Activated T-helper 1 cell treated with Interleukin-2 at 50 U/mL for 16 hours (primary cell): ENCODE measurements around the gene ZYX.
"Not testable (repeated sequence)": the region's sequence is repeated elsewhere in the genome, so short reads cannot be mapped to it uniquely, and the experiment has no call there.

Experiments used
- DNase-seq: peaks from one replicate; pipeline ENCODE4 v3.0.0-alpha.2; 2020; ENCODE audit warnings: low read depth

The ZYX gene

DNA sequence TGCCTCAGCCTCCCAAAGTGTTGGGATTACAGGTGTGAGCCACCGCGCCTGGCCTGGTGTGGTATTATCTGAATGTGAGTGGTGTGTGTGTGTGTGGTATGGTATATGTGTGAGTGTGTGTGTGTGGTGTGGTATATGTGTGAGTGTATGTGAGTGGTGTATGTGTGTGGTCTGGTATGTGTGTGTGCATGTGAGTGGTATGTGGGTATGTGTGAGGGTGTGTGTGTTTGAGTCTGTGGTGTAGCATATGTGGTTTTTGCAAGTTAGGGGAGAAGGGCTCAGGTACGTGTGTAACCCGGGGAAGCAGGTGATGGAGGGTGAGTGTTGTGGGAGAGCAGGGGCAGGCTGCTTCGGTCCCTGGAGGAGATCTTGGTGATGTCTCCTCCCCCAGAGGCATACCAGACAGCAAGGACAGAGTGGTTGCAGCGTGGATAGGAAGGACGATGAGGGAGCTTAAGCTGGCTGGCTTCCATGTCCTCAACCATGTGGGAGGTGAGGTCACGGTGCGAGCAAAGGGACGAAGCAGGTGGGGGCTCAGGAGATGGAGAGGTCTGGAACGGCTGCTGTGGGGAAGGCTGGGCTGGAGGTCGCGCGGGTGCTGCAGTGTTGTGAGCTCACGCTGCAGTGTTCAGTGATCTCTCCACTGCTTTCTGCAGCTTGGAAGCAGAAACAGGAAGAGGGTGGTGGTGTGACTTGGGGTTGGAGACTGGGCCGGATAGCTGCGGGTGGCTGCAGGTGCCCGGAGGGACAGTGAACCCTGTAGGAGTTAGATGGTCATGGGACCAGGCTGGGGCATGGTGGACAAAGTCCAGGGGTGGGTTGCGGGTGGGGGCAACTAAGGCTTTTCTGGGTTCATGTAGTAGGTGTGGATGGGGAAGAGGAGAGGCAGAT is 5.0 kb downstream of the ZYX start:
- DNase-seq = peak; percentile 18

GRCh38 chr7:143387156-143387975 is 6.2 kb downstream of the ZYX start:
- no peak for DNase-seq

- no peak for DNase-seq
Measured at GRCh38 chr7:143388051-143388450, 6.9 kb downstream of the ZYX start.

DNA sequence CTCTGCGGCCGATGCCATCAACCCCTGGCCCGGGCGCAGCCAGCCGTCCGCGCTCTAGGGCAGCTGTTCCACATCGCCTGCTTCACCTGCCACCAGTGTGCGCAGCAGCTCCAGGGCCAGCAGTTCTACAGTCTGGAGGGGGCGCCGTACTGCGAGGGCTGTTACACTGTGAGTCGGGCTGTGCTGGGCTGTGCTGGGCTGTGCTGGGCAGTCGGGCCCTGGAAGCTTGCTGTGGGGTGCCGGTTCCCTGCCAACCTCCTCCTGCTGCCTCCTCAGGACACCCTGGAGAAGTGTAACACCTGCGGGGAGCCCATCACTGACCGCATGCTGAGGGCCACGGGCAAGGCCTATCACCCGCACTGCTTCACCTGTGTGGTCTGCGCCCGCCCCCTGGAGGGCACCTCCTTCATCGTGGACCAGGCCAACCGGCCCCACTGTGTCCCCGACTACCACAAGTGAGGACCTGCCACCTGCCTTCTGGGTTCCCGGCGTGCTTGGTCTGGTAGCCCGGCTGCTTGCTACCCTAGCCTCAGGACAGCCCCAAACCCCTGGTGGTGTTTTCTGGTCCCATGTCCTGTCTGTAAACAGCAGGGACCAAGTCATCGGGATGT is 7.5 kb downstream of the ZYX start:
- no peak for DNase-seq

GRCh38 chr7:143389316-143390103 is 8.4 kb downstream of the ZYX start:
- DNase-seq = no peak

GRCh38 chr7:143390104-143390772 is 9.1 kb downstream of the ZYX start:
- DNase-seq = no peak

DNA sequence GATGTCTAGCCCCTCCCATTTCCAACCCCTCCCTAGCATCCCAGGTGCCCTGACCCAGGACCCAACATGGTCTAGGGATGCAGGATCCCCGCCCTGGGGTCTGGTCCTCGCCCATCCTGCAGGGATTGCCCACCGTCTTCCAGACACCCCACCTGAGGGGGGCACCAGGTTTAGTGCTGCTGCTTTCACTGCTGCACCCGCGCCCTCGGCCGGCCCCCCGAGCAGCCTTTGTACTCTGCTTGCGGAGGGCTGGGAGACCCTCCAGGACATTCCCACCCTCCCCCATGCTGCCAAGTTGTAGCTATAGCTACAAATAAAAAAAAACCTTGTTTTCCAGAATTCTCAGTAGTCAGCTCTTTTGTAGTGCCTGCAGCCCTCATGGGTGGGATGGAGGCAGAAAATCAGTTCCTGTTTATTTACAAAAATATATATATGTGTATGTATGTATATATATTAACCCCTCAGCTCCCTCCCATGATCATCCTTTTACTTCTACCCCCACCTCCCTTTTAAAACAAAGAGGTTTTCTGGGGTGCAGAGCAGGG is 9.7 kb downstream of the ZYX start:
- no peak for DNase-seq

DNA sequence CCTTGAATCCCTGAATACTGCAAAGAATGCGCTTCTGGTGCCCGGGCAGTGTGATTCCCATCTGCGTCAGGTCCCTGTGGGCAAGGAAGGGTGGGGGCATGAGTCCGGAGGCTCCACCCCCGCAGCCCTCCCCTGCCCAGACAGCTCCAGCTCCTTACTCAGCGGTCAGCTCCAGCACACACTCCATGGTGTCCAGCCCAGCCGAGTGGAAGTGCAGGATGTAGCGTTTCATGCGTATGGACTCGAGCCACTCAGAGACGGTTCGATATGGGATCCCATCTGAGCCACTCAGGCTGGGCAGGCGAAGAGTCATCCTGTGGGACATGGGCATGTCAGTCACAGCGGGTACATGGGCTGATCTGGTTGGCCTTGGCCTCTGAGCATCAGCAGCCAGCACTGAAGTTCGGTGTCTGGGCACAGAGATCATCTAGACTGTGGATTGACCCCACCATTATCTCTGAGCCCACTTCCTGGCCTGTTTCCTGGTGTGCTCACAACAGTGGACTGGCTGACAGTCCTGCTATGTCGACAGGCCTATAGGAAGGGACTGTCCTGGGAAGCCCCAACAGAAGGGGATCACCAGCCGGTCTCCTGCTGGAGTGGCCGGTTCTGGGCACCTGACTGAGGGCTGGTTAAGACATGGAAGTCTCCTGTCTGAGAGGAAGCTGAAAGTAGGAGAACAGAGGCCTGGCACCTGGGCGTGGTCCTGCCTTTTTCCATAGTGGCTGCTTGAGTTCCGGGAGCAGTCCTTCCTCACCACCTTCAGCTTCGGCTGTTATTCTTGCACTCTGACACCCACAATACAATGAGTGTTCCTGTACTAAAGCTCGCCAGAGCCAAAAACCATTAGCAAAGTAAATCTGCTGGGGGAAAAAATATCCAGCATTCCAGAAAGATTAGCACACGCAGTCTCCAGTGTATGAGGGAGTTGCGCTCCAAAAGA is 10.6 kb downstream of the ZYX start:
- no peak for DNase-seq

DNA sequence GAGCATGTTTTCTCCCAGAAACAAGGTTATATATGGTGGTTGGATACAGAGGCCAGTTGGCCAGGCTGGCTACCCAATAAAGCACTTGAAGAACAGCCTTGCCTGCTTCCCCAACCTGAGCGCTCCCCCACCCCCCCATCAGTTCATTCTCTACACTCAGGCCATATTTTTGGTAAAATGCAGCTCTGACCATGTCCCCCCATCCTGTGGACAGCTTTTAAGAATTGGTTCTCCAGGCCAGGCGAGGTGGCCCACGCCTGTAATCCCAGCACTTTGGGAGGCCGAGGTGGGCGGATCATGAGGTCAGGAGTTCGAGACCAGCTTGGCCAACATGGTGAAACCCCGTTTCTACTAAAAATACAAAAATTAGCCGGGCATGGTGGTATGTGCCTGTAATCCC is 11.3 kb downstream of the ZYX start:
- not testable (repeated sequence) for DNase-seq

DNA sequence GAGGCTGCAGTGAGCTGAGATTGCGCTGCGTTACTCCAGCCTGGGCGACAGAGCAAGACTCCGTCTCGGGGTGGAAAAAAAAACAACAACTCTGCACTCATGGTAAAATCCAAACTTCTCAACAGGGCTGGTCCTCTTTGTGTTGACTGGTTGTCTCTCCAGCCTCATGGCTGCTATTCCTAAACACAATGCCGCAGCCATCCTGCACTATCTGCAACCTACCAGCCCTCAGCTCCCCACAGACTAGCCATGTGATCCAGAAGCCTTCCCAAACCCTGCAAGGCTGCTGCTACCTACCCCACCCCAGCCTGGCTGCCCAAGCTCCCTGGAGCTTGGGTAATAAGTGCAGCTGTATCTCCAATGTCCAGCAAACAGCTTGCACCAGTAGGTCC is 11.7 kb downstream of the ZYX start:
- DNase-seq = no peak

DNA sequence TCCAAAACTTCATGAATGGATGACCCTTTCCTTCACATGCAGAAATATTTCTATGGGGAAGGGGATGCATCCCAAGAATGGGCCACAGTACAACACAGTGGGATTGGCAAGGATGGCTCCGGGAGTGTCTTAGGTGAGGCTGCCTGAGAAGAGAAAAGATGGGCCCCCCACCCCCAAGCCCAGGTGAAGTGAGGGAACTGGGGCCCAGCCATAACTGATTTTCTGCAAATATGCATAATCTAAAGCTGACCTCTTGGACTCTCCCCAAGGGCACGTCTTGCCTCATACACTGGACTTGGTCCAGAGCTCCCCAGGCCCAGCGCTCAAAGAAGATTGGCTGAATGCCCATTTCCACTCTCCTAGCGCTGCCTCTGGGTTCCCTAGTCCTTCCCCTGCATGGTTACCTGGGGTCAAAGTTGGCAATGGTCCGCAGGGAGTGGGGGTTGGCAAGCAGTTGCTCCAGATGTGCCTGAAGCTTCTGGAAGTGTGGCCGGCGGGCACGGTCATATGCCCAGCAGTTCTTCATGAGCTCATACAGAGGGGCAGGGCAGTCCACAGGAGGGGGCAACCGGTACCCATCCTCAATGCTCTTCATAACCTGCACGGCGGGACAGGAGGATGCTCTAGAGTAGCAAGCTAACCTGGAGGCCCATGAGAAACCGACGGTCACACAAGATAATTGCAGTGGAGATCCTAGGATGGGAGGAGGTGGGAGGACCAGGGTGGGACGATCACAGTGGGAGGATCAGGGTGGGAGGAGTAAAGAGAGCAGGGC is 12.3 kb downstream of the ZYX start:
- DNase-seq = no peak

- no peak for DNase-seq
Measured at GRCh38 chr7:143394068-143394467, 12.9 kb downstream of the ZYX start.

GRCh38 chr7:143394777-143395176 is 13.6 kb downstream of the ZYX start:
- no peak for DNase-seq

GRCh38 chr7:143395187-143396149 is 14.3 kb downstream of the ZYX start:
- no peak for DNase-seq

GRCh38 chr7:143396182-143396581 is 15.0 kb downstream of the ZYX start:
- no peak for DNase-seq

DNA sequence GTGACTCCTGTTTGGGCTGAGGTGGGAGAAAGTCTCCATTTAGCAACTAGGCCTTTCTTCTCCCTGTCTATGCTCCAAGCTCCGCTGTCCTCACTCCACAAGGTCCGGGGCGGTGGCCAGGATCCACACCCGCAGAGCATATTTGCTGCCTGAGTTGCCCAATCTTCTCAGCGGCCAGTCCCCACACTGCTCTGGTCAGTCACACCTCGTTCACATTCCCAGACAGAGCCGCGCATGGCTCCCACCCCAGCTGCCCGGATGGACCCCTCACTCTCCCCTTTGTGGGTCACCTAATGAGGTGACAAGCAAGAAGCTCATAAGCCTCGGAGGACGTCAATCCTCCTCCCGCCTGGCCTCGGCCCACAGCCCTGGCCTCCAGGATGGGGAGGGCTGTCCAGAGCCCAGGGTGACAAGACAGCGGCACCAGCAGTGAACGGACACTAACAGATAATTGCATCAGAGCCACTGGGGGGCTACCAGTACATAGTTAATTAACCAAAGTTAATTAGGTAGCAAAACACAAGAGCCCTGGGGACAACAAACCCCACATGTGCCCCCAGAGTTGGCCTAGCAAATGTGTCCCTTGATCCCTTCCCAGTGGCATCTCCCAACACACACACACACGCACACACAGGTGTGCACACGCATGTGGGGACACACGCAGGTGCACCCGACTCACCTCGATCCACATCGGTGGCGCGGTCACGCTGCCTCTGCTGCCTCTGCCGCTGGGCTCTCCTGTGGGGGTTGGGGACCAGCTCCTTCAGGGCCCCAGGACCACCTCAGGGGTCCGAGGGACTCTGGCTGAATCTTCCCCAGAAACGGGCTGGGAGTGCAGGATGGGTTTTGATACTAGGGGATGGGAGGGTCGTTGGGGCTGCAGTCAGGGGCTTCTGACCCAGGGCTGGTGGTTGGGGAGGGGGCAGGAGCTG is 15.7 kb downstream of the ZYX start:
- DNase-seq = no peak
